Fibroblast of lung (primary cell): Measurements from ENCODE around the gene ERLEC1. TPM values are rescaled to one million over a fixed set of nuclear protein-coding genes. Genes with fewer than 3 reads are reported as not detected.
"Not testable (repeated sequence)": the region's sequence is repeated elsewhere in the genome, so short reads cannot be mapped to it uniquely, and the experiment has no call there.

Source experiments
- DNase-seq, 2 donors: peaks; one replicate each; pipeline versions ENCODE4 v3.0.0 to v3.0.0-alpha.2; 2010; ENCODE audit warnings: low read depth in 2 of 2
- H2AFZ ChIP-seq: 2 replicates; pipeline ENCODE4 v1.5.1; 2012; ENCODE audit warnings: low read length, control low read depth, inconsistent platforms
- H3K27ac ChIP-seq: 2 replicates; pipeline ENCODE4 v1.5.1; 2011; ENCODE audit warnings: low read length, control low read depth; ENCODE audit not compliant: insufficient read depth
- H3K27me3 ChIP-seq: 2 replicates; pipeline ENCODE4 v1.5.1; 2011; ENCODE audit warnings: mild to moderate bottlenecking, low read length; ENCODE audit not compliant: control insufficient read depth, insufficient read depth
- H3K36me3 ChIP-seq: 2 replicates; pipeline ENCODE4 v1.5.1; 2011; ENCODE audit warnings: low read length; ENCODE audit not compliant: control insufficient read depth, insufficient read depth
- H3K4me1 ChIP-seq: 2 replicates; pipeline ENCODE4 v1.5.1; 2011; ENCODE audit warnings: low read length; ENCODE audit not compliant: control insufficient read depth, insufficient read depth; ENCODE audit errors: extremely low read depth
- H3K4me2 ChIP-seq: 2 replicates; pipeline ENCODE4 v1.5.1; 2011; ENCODE audit warnings: low read length, control low read depth; ENCODE audit not compliant: insufficient read depth; ENCODE audit errors: extremely low read depth
- H3K4me3 ChIP-seq, 4 experiments: fragments of 200-600 bp in 1 of 4; sonication (generic) in 1 of 4; replicated peaks in 1 of 4; 2 replicates each; pipeline ENCODE4 v1.5.1; 2011 to 2016; ENCODE audit warnings: low read length in 4 of 4, low read depth in 3 of 4, mild to moderate bottlenecking in 3 of 4, control low read depth in 2 of 4, inconsistent platforms in 1 of 4, mixed read lengths in 1 of 4; ENCODE audit not compliant: insufficient read depth in 1 of 4; ENCODE audit errors: control extremely low read depth in 1 of 4
- H3K79me2 ChIP-seq: 2 replicates; pipeline ENCODE4 v1.5.1; 2012; ENCODE audit warnings: mild to moderate bottlenecking, low read length, inconsistent platforms; ENCODE audit not compliant: control insufficient read depth, insufficient read depth
- H3K9ac ChIP-seq: 2 replicates; pipeline ENCODE4 v1.5.1; 2011; ENCODE audit warnings: mild to moderate bottlenecking, low read length, control low read depth; ENCODE audit not compliant: insufficient read depth
- H3K9me3 ChIP-seq: 2 replicates; pipeline ENCODE4 v1.5.1; 2012; ENCODE audit warnings: low read depth, low read length; ENCODE audit not compliant: control insufficient read depth, insufficient read depth
- H4K20me1 ChIP-seq: 2 replicates; pipeline ENCODE4 v1.5.1; 2011; ENCODE audit warnings: low read length; ENCODE audit not compliant: control insufficient read depth, insufficient read depth; ENCODE audit errors: extremely low read depth
- CTCF ChIP-seq, 2 donors: IDR thresholded peaks in 1 of 2; conservative IDR thresholded peaks in 1 of 2; 1 replicate in 1 of 2; 2 replicates in 1 of 2; pipeline ENCODE4 v1.5.1; 2011 to 2012; ENCODE audit warnings: low read length in 2 of 2, control low read depth in 1 of 2, inconsistent platforms in 1 of 2, low read depth in 1 of 2, mild to moderate bottlenecking in 1 of 2
- EZH2 ChIP-seq: IDR thresholded peaks from 2 replicates; pipeline ENCODE4 v1.5.1; 2012; ENCODE audit warnings: low read length, control low read depth, mild to moderate bottlenecking; ENCODE audit errors: missing control alignments
- polyA plus RNA-seq, 2 donors: library from polyadenylated mRNA; depleted of rRNA in 1 of 2; stranded (reverse) in 1 of 2; unstranded in 1 of 2; fragments of >200 nt; gene quantifications; 2 replicates each; pipeline ENCODE4 v1.2.1, GENCODE V29; 2011 to 2012; ENCODE audit warnings: missing spikeins in 1 of 2
- total RNA-seq: library from RNA; depleted of rRNA; stranded (reverse); fragments of >200 nt; gene quantifications from 2 replicates; pipeline ENCODE4 v1.2.1, GENCODE V29; 2014

The ERLEC1 gene
- total and polyA plus RNA-seq, 2 donors (not counting 1 experiment from before 2014, with no cell fraction given), result 87.7 to 103 TPM

DNA sequence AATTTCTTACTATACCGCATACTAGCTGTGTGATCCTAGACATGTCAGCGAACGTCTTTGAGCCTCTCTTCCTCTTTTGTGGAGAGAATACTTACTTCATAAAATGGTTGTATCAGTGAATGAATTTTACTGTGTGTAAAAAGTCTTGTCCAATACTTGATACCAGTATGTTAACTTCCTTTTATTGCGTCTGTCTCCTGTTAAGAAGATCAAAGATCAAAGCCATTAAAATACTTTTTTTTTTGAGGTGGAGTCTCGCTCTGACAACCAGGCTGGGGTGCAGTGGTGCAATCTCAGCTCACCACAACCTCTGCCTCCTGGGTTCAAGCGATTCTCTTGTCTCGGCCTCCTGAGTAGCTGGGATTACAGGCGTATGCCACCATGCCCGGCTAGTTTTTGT is 33.2 kb downstream of the ERLEC1 start:
- Histone ChIP-seq H3K4me3 (no peak overlapping the region), H2AFZ (no peak overlapping the region), H3K27ac (no peak overlapping the region), H3K4me2 (no peak overlapping the region), H4K20me1 (no peaks in the 10 kb centered on the region), H3K4me1 (no peaks in the 10 kb centered on the region), H3K9me3 (no peaks in the 10 kb centered on the region), H3K79me2 (no peaks in the 10 kb centered on the region), H3K36me3 (peaks cover 3% of the 10 kb centered on the region), H3K9ac (no peak overlapping the region), H3K27me3 (no peaks in the 10 kb centered on the region)
- no peak for DNase-seq
- TF ChIP-seq CTCF (conservative IDR thresholded peaks at IDR 0.05 in 1 of 2, IDR thresholded peaks at IDR 0.05 in 1 of 2; ENCODE audit: low read depth in 1 of 2, low read length in 2 of 2), result no peak
- TF ChIP-seq EZH2, result no peak

DNA sequence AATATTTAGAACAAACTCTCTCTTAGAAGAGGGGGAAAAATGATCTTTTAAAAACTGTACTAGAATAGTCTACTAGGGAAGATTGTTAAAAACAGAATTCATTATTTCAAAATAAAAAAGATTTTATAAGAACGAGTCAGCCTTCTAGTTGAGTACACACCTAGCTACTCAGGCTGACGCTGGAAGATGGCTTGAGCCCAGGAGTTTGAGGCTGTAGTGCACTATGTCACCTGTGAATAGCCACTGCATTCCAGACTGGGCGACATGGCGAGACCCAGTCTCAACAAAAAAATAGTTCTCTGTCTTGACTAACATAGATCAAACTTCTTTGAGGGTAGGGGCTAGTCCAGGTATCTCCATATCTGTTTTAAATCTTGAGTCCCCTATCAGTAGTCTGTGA is 33.9 kb downstream of the ERLEC1 start:
- Histone ChIP-seq H3K4me1 (no peaks in the 10 kb centered on the region), H3K9me3 (no peaks in the 10 kb centered on the region), H2AFZ (no peak overlapping the region), H3K36me3 (peaks cover 3% of the 10 kb centered on the region), H3K4me2 (no peak overlapping the region), H4K20me1 (no peaks in the 10 kb centered on the region), H3K79me2 (no peaks in the 10 kb centered on the region), H3K9ac (no peak overlapping the region), H3K27me3 (no peaks in the 10 kb centered on the region), H3K4me3 (no peak overlapping the region), H3K27ac (no peak overlapping the region)
- peak in 1 of 2 donors; percentile 37 for DNase-seq
- no peak for TF ChIP-seq CTCF (conservative IDR thresholded peaks at IDR 0.05 in 1 of 2, IDR thresholded peaks at IDR 0.05 in 1 of 2; ENCODE audit: low read depth in 1 of 2, low read length in 2 of 2)
- no peak for TF ChIP-seq EZH2

GRCh38 chr2:53821810-53822209 is 35.0 kb downstream of the ERLEC1 start:
- Histone ChIP-seq H3K36me3 (peaks cover 3% of the 10 kb centered on the region), H3K9ac (no peak overlapping the region), H3K4me1 (no peaks in the 10 kb centered on the region), H3K4me3 (no peak overlapping the region), H3K79me2 (no peaks in the 10 kb centered on the region), H3K27me3 (no peaks in the 10 kb centered on the region), H3K4me2 (no peak overlapping the region), H2AFZ (no peak overlapping the region), H3K9me3 (no peaks in the 10 kb centered on the region), H3K27ac (no peak overlapping the region), H4K20me1 (no peaks in the 10 kb centered on the region)
- TF ChIP-seq EZH2 (no peak), CTCF (conservative IDR thresholded peaks at IDR 0.05 in 1 of 2, IDR thresholded peaks at IDR 0.05 in 1 of 2; ENCODE audit: low read depth in 1 of 2, low read length in 2 of 2) (no peak)
- no peak for DNase-seq

DNA sequence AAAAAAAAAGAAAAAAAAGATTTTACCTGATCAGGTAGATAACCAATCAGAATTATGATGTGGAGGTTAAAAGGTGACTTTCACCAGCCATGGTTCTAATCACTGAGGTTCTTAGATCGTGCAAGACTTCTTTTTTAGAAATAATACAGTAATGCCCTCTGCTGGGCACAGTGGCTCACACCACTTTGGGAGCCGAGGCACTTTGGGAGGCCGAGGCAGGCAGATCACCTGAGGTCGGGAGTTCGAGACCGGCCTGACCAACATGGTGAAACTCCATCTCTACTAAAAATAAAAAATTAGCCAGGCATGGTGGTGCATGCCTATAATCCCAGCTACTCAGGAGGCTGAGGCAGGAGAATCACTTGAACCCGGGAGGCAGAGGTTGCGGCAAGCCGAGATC is 36.8 kb downstream of the ERLEC1 start:
- H3K4me1 ChIP-seq, H3K27me3 ChIP-seq, H3K4me2 ChIP-seq, H3K79me2 ChIP-seq, H3K9me3 ChIP-seq, H3K36me3 ChIP-seq, H3K9ac ChIP-seq, H3K27ac ChIP-seq, DNase-seq, H2AFZ ChIP-seq, H4K20me1 ChIP-seq, H3K4me3 ChIP-seq: not testable (repeated sequence)
